GM12874 (cell line): ENCODE measurements around the gene BCAS3.

Experiments
- CTCF ChIP-seq: IDR thresholded peaks from 2 replicates; pipeline ENCODE4 v1.5.1; 2011; ENCODE audit warnings: low read depth, mild to moderate bottlenecking, control low read depth, low read length, moderate library complexity; ENCODE audit not compliant: insufficient read depth

BCAS3 gene

GRCh38 chr17:61011251-61011650, 333.6 kb downstream of the BCAS3 start:
- TF ChIP-seq CTCF = no peak

- no peak for TF ChIP-seq CTCF
Measured at GRCh38 chr17:61015966-61016365, 338.3 kb downstream of the BCAS3 start.

- no peak for TF ChIP-seq CTCF
Measured at GRCh38 chr17:61017317-61018006, 339.8 kb downstream of the BCAS3 start.

DNA sequence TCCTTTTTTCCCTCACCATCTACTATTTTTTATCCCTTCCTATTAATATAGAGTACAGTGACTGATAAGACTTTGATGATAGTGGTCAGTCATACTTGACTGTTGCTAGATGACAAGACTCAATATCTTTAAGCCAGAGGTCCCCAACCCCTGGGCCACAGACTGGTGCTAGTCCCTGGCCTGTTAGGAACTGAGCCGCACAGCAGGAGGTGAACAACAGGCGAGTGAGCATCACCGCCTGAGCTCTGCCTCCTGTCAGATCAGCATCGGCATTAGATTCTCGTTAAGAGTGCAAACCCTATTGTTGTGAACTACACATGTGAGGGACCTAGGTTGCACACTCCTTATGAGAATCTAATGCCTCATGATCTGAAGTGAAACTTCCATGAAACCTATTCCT, 341.3 kb downstream of the BCAS3 start:
- no peak for TF ChIP-seq CTCF

DNA sequence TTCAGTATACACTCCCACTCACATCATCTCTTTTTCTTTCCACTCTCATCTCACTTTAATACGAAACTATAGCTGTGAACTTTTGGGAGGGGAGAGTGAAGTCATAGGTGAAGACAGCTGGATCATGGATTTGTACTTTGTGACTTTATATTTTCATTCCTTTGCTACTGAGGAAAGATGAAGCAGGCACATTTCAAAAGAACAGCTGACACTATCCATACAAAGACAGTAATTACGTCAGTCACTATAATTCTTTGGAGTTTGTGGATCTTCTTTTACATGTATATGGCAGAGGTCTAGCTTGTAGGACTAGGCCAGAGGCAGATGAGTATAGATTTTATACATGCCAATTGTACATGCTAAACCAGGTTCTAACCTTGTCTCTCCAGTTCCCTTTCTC, 346.3 kb downstream of the BCAS3 start:
- no peak for TF ChIP-seq CTCF

DNA sequence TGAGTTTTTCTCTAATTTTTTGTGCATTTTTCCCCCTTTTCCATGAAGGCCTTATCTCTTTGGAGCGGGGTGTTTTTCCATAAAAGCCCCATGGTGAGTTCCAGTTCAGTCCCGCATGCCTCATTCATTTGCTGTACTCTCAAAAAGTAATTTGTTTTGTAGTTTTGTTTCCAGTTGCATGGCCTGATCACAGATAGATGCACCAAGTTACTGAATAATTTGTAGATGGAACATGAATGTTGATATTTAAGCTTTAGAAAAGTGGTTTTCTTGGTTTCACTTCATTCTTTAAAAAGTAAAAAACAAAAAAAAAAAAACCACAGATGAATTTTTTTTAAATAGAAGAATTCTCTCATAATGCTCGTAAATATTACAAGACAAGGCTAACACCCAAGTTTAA, 349.2 kb downstream of the BCAS3 start:
- no peak for TF ChIP-seq CTCF

- TF ChIP-seq CTCF = no peak
Measured at GRCh38 chr17:61029181-61029580, 351.5 kb downstream of the BCAS3 start.
